ENCODE results near the gene SH3BP5. TPM values are rescaled to one million over a fixed set of nuclear protein-coding genes. Genes with fewer than 3 reads are reported as not detected.

SH3BP5 gene
- polyA plus RNA-seq, 1 of the 3 experiments (the other 2 are of a cell fraction), result 29.5 TPM

- TF ChIP-seq PBX3 (IDR thresholded peaks at IDR 0.05), result no peak
These were observed 115.2 kb downstream of the SH3BP5 start (continued) for GRCh38 chr3:15217011-15217671.

- CTCF ChIA-PET, result no interaction called here
- Histone ChIP-seq H3K79me2 (ENCODE audit: insufficient read depth) (peaks cover 26% of the 10 kb centered on the region), H3K27ac (ENCODE audit: low read depth in 2 of 2, low read length in 1 of 2) (no peak overlapping the region), H4K20me1 (ENCODE audit: insufficient read depth) (0 out of 2 replicates have a peak, but pooled peaks cover 2% of the 10 kb centered on the region), H3K4me2 (no peak overlapping the region), H2AFZ (ENCODE audit: low read depth) (no peak overlapping the region), H3K27me3 (ENCODE audit: insufficient read depth) (no peaks in the 10 kb centered on the region), H3F3A (replicated peaks; ENCODE audit: insufficient read depth) (peaks cover 3% of the 10 kb centered on the region), H3K9me3 (no peaks in the 10 kb centered on the region), H3K4me3 (ENCODE audit: low read depth in 2 of 2, low read length in 1 of 2) (no peak overlapping the region), H3K9me2 (no peaks in the 10 kb centered on the region), H3K4me1 (ENCODE audit: control insufficient read depth in 1 of 2, insufficient read depth in 2 of 2, low read depth in 1 of 2, low read length in 1 of 2) (no peaks in the 10 kb centered on the region), H3K9ac (no peak overlapping the region), H3K36me3 (replicated peaks in 1 of 2; ENCODE audit: control insufficient read depth in 1 of 2, insufficient read depth in 2 of 2, low read length in 1 of 2) (peaks cover 64 to 88% of the 10 kb centered on the region in 2 experiments)
- POLR2A ChIA-PET, result no interaction called here
- 98% methylated on average over 1 of the region's 1 CpG for WGBS (ENCODE audit: low lambda C conversion rate)
- no peak for DNase-seq
- TF ChIP-seq POLR2AphosphoS5 (IDR thresholded peaks at IDR 0.05; ENCODE audit: low read depth, low read length) (no peak), FOXM1 (IDR thresholded peaks at IDR 0.05; ENCODE audit: low read depth) (no peak), EP300 (IDR thresholded peaks at IDR 0.05; ENCODE audit: borderline replicate concordance in 1 of 2, low read depth in 1 of 2, low read length in 1 of 2) (no peak), SIN3A (IDR thresholded peaks at IDR 0.05; ENCODE audit: borderline replicate concordance, low read depth, low read length) (no peak), NFIC (IDR thresholded peaks at IDR 0.05; ENCODE audit: borderline replicate concordance) (no peak), MEF2A (IDR thresholded peaks at IDR 0.05; ENCODE audit: borderline replicate concordance, low read depth) (no peak), GABPA (IDR thresholded peaks at IDR 0.05; ENCODE audit: low read depth) (no peak), IRF3 (IDR thresholded peaks at IDR 0.05; ENCODE audit: low read depth, low read length) (no peak), TAF1 (IDR thresholded peaks at IDR 0.05; ENCODE audit: borderline replicate concordance, low read depth, low read length) (no peak), CHD2 (IDR thresholded peaks at IDR 0.05; ENCODE audit: low read length, partially characterized antibody) (no peak)
These were observed 115.9 kb downstream of the SH3BP5 start for GRCh38 chr3:15216501-15216900.

- Histone ChIP-seq H3K27me3 (ENCODE audit: insufficient read depth) (no peaks in the 10 kb centered on the region), H4K20me1 (ENCODE audit: insufficient read depth) (peaks cover 2% of the 10 kb centered on the region; the same call in 1 of the 2 replicates), H3K9ac (no peak overlapping the region), H3F3A (replicated peaks; ENCODE audit: insufficient read depth) (peaks cover 3% of the 10 kb centered on the region), H3K79me2 (ENCODE audit: insufficient read depth) (peaks cover 31% of the 10 kb centered on the region), H3K4me1 (ENCODE audit: control insufficient read depth in 1 of 2, insufficient read depth in 2 of 2, low read depth in 1 of 2, low read length in 1 of 2) (no peaks in the 10 kb centered on the region), H3K9me2 (no peaks in the 10 kb centered on the region), H3K4me3 (ENCODE audit: low read depth in 2 of 2, low read length in 1 of 2) (no peak overlapping the region), H3K9me3 (no peaks in the 10 kb centered on the region), H3K4me2 (no peak overlapping the region), H3K27ac (ENCODE audit: low read depth in 2 of 2, low read length in 1 of 2) (no peak overlapping the region), H3K36me3 (replicated peaks in 1 of 2; ENCODE audit: control insufficient read depth in 1 of 2, insufficient read depth in 2 of 2, low read length in 1 of 2) (peaks cover 66 to 90% of the 10 kb centered on the region in 2 experiments), H2AFZ (ENCODE audit: low read depth) (no peak overlapping the region)
- CTCF ChIA-PET, result interaction anchor here (0.8 kb wide), 1 partner anchor 14 kb away, joined by 3 read pairs; no protein-coding TSS in a partner anchor
- DNase-seq, result no peak
- POLR2A ChIA-PET, result no interaction called here
- no peak for TF ChIP-seq PBX3 (IDR thresholded peaks at IDR 0.05)
- TF ChIP-seq SIN3A (IDR thresholded peaks at IDR 0.05; ENCODE audit: borderline replicate concordance, low read depth, low read length), result no peak
- TF ChIP-seq EZH2phosphoT487 (IDR thresholded peaks at IDR 0.05; ENCODE audit: borderline replicate concordance, low read depth), result no peak
- TF ChIP-seq EP300 (IDR thresholded peaks at IDR 0.05; ENCODE audit: borderline replicate concordance in 1 of 2, low read depth in 1 of 2, low read length in 1 of 2), result no peak
- no peak for TF ChIP-seq RCOR1 (IDR thresholded peaks at IDR 0.05; ENCODE audit: low read length)
- no peak for TF ChIP-seq YY1 (IDR thresholded peaks at IDR 0.05; ENCODE audit: low read depth)
- no peak for TF ChIP-seq GABPA (IDR thresholded peaks at IDR 0.05; ENCODE audit: low read depth)
- no peak for TF ChIP-seq MXI1 (IDR thresholded peaks at IDR 0.05; ENCODE audit: low read depth, low read length)
- no peak for TF ChIP-seq IRF3 (IDR thresholded peaks at IDR 0.05; ENCODE audit: low read depth, low read length)
- no peak for TF ChIP-seq FOXJ3 (CRISPR knock-in tag; IDR thresholded peaks at IDR 0.05)
- no peak for TF ChIP-seq TAF1 (IDR thresholded peaks at IDR 0.05; ENCODE audit: borderline replicate concordance, low read depth, low read length)
- WGBS (ENCODE audit: low lambda C conversion rate), result 94% methylated on average over 2 of the region's 2 CpGs
These were observed 116.4 kb downstream of the SH3BP5 start for GRCh38 chr3:15215996-15216395.
